ENCODE measurements around the gene KDM5D. TPM values are rescaled to one million over a fixed set of nuclear protein-coding genes. Genes with fewer than 3 reads are reported as not detected.

Gene KDM5D
- total and polyA plus RNA-seq, 4 donors = 0.08 to 8.5 TPM; not detected in 2

GRCh38 chrY:19706273-19706672 is 38.3 kb downstream of the KDM5D start:
- no peak overlapping the region for H3K4me3 ChIP-seq (ENCODE audit: low read length in 2 of 2)
- H3K27me3 ChIP-seq (ENCODE audit: control insufficient read depth in 1 of 2, insufficient read depth in 2 of 2, low read length in 1 of 2) = no peaks in the 10 kb centered on the region
- H3K36me3 ChIP-seq (ENCODE audit: control insufficient read depth in 1 of 2, insufficient read depth in 2 of 2, low read length in 1 of 2) = peaks cover 0 to 20% of the 10 kb centered on the region in 2 donors
- ATAC-seq (ENCODE audit: low FRiP score) (no peak), DNase-seq (no peak)
- 88% methylated on average over 14 of the region's 14 CpGs; no CpG with 5 or more reads in 1 of the 2 donors for whole genome bisulfite sequencing, 2 donors
- H3K4me1 ChIP-seq (ENCODE audit: control insufficient read depth in 1 of 2, insufficient read depth in 2 of 2, low read length in 2 of 2) = no peaks in the 10 kb centered on the region
- no peaks in the 10 kb centered on the region for H3K9me3 ChIP-seq (ENCODE audit: control insufficient read depth, low read length)
- no peak overlapping the region for H3K27ac ChIP-seq (ENCODE audit: low read depth in 1 of 2, low read length in 2 of 2)
- intact Hi-C loops (cut with DNase I) = no loop called here

- no peak for DNase-seq
- H3K9me3 ChIP-seq (ENCODE audit: control insufficient read depth, low read length) = peaks cover 4% of the 10 kb centered on the region
- H3K4me3 ChIP-seq (ENCODE audit: low read length in 2 of 2) = no peak overlapping the region
- ATAC-seq (ENCODE audit: low FRiP score) = no peak
- intact Hi-C loops (cut with DNase I) = no loop called here
- H3K36me3 ChIP-seq (ENCODE audit: control insufficient read depth in 1 of 2, insufficient read depth in 2 of 2, low read length in 1 of 2) = peaks cover 0 to 6% of the 10 kb centered on the region in 2 donors
- no peaks in the 10 kb centered on the region for H3K4me1 ChIP-seq (ENCODE audit: control insufficient read depth in 1 of 2, insufficient read depth in 2 of 2, low read length in 2 of 2)
- no peaks in the 10 kb centered on the region for H3K27me3 ChIP-seq (ENCODE audit: control insufficient read depth in 1 of 2, insufficient read depth in 2 of 2, low read length in 1 of 2)
- H3K27ac ChIP-seq (ENCODE audit: low read depth in 1 of 2, low read length in 2 of 2) = no peak overlapping the region
These were observed 46.0 kb downstream of the KDM5D start for GRCh38 chrY:19698495-19698894.

- no peaks in the 10 kb centered on the region for H3K4me1 ChIP-seq (ENCODE audit: control insufficient read depth in 1 of 2, insufficient read depth in 2 of 2, low read length in 2 of 2)
- intact Hi-C loops (cut with DNase I) = no loop called here
- no peak for DNase-seq
- no peaks in the 10 kb centered on the region for H3K9me3 ChIP-seq (ENCODE audit: control insufficient read depth, low read length)
- H3K36me3 ChIP-seq (ENCODE audit: control insufficient read depth in 1 of 2, insufficient read depth in 2 of 2, low read length in 1 of 2) = no peaks in the 10 kb centered on the region
- 2% methylated on average over 1 of the region's 1 CpG; no CpG with 5 or more reads in 1 of the 2 donors for WGBS, 2 donors
- H3K27ac ChIP-seq (ENCODE audit: low read depth in 1 of 2, low read length in 2 of 2) = no peak overlapping the region
- no peaks in the 10 kb centered on the region for H3K27me3 ChIP-seq (ENCODE audit: control insufficient read depth in 1 of 2, insufficient read depth in 2 of 2, low read length in 1 of 2)
- ATAC-seq (ENCODE audit: low FRiP score) = no peak
- H3K4me3 ChIP-seq (ENCODE audit: low read length in 2 of 2) = no peak overlapping the region
These were observed 63.7 kb downstream of the KDM5D start for GRCh38 chrY:19680821-19681220.
